Lower lobe of right lung (tissue), 2 donors: ENCODE measurements around the gene IGIP. TPM values are rescaled to one million over a fixed set of nuclear protein-coding genes. Genes with fewer than 3 reads are reported as not detected.

ENCODE experiments used
- ATAC-seq, 2 donors: fragments of 200-7000 bp; cut with Tn5 transposase; one replicate each; pipeline ENCODE4 v1.9.1; 2020 to 2022; ENCODE audit warnings: mild to moderate bottlenecking in 2 of 2, moderate library complexity in 2 of 2
- DNase-seq: peaks from one replicate; pipeline ENCODE4 v3.0.0-alpha.2; 2020
- H3K27ac ChIP-seq: fragments of 200-600 bp; one replicate; pipeline ENCODE4 v1.8.0; 2022
- H3K27me3 ChIP-seq: fragments of 200-600 bp; one replicate; pipeline ENCODE4 v1.8.0; 2022; ENCODE audit warnings: low read depth
- H3K36me3 ChIP-seq: fragments of 200-600 bp; one replicate; pipeline ENCODE4 v1.8.0; 2022; ENCODE audit warnings: mild to moderate bottlenecking
- H3K4me1 ChIP-seq: fragments of 200-600 bp; one replicate; pipeline ENCODE4 v1.8.0; 2022
- H3K4me3 ChIP-seq: fragments of 200-600 bp; one replicate; pipeline ENCODE4 v1.8.0; 2022; ENCODE audit warnings: mild to moderate bottlenecking
- H3K9me3 ChIP-seq: fragments of 200-600 bp; one replicate; pipeline ENCODE4 v1.8.0; 2022
- CTCF ChIP-seq: fragments of 200-600 bp; IDR thresholded peaks from one replicate; pipeline ENCODE4 v1.8.0; 2022; ENCODE audit warnings: antibody characterized with exemption, mild to moderate bottlenecking
- intact Hi-C: fragments of 100-400 bp; cut with DNase I; formaldehyde crosslinking; loops from one replicate; pipeline ENCODE4 v1.11.0; 2022
- total RNA-seq: library from RNA; stranded (reverse); fragmentation: NEBNext Ultra II Directional; extraction: Animal tissue kit (Norgen Biotek cat#: 25700); gene quantifications from one replicate; pipeline ENCODE4 v1.2.1, GENCODE V29; 2021
- donor health status: DM: no; HTN: yes; CAD: no; lungs with severe emphysema.

The IGIP gene
- total RNA-seq, 1 donor from 2014 or later = 17.7 TPM

- H3K9me3 ChIP-seq = no peaks in the 10 kb centered on the region
- H3K36me3 ChIP-seq = no peaks in the 10 kb centered on the region
- H3K4me1 ChIP-seq = peaks cover 34% of the 10 kb centered on the region
- intact Hi-C loops = no loop called here
- no peak for DNase-seq
- H3K27me3 ChIP-seq = no peaks in the 10 kb centered on the region
- no peak for TF ChIP-seq CTCF
- H3K4me3 ChIP-seq = peak overlapping the region; percentile 71
- no peak for ATAC-seq
- H3K27ac ChIP-seq = peak overlapping the region; percentile 99
Observed at GRCh38 chr5:140109018-140109758, 16.5 kb upstream of the IGIP start.

- DNase-seq (no peak), ATAC-seq (no peak)
- Histone ChIP-seq H3K27ac (no peak overlapping the region), H3K36me3 (no peaks in the 10 kb centered on the region), H3K4me1 (peaks cover 37% of the 10 kb centered on the region), H3K9me3 (no peaks in the 10 kb centered on the region), H3K27me3 (no peaks in the 10 kb centered on the region), H3K4me3 (peak overlapping the region; percentile 71)
- TF ChIP-seq CTCF = no peak
- intact Hi-C loops = no loop called here
Observed at GRCh38 chr5:140109759-140110645, 15.7 kb upstream of the IGIP start.

GRCh38 chr5:140110646-140110957, 15.1 kb upstream of the IGIP start:
- intact Hi-C loops = no loop called here
- H3K9me3 ChIP-seq = no peaks in the 10 kb centered on the region
- no peak overlapping the region for H3K27ac ChIP-seq
- H3K36me3 ChIP-seq = no peaks in the 10 kb centered on the region
- no peak for TF ChIP-seq CTCF
- ATAC-seq (no peak), DNase-seq (no peak)
- H3K27me3 ChIP-seq = no peaks in the 10 kb centered on the region
- H3K4me1 ChIP-seq = peaks cover 43% of the 10 kb centered on the region
- no peak overlapping the region for H3K4me3 ChIP-seq

- H3K27ac ChIP-seq = no peak overlapping the region
- intact Hi-C loops = no loop called here
Observed at GRCh38 chr5:140111011-140111858, 14.5 kb upstream of the IGIP start.

More at GRCh38 chr5:140111011-140111858, 14.5 kb upstream of the IGIP start:
- H3K27me3 ChIP-seq = no peaks in the 10 kb centered on the region
- H3K4me1 ChIP-seq = peaks cover 46% of the 10 kb centered on the region
- H3K4me3 ChIP-seq = no peak overlapping the region
- no peaks in the 10 kb centered on the region for H3K9me3 ChIP-seq
- H3K36me3 ChIP-seq = no peaks in the 10 kb centered on the region
- TF ChIP-seq CTCF = no peak
- no peak for DNase-seq
- no peak for ATAC-seq
